Measurements from ENCODE around the gene TMIGD3.

DNA sequence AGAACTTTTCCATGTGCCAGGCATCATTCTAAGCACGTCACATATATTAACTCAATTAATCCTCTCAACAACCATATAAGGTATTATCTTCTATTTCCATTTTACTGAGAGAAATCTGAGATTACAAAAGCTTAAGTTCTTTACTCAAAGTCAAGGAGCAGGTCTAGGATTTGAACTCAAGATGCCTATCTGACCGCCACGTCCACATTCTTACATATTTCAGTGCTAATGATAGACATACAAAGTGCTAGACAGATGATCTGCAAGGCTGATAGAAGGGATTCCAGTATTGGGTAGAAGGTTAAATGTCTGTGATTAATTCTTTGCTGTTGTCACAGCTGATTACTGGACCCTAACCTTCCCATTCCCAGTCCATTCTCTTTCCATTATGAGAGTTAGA lies 49.7 kb downstream of the TMIGD3 start:
- TF ChIP-seq, protein P1, sequence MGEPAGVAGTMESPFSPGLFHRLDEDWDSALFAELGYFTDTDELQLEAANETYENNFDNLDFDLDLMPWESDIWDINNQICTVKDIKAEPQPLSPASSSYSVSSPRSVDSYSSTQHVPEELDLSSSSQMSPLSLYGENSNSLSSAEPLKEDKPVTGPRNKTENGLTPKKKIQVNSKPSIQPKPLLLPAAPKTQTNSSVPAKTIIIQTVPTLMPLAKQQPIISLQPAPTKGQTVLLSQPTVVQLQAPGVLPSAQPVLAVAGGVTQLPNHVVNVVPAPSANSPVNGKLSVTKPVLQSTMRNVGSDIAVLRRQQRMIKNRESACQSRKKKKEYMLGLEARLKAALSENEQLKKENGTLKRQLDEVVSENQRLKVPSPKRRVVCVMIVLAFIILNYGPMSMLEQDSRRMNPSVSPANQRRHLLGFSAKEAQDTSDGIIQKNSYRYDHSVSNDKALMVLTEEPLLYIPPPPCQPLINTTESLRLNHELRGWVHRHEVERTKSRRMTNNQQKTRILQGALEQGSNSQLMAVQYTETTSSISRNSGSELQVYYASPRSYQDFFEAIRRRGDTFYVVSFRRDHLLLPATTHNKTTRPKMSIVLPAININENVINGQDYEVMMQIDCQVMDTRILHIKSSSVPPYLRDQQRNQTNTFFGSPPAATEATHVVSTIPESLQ (CRISPR knock-in tag; IDR thresholded peaks at IDR 0.05) = no peak
- TF ChIP-seq, protein P2, sequence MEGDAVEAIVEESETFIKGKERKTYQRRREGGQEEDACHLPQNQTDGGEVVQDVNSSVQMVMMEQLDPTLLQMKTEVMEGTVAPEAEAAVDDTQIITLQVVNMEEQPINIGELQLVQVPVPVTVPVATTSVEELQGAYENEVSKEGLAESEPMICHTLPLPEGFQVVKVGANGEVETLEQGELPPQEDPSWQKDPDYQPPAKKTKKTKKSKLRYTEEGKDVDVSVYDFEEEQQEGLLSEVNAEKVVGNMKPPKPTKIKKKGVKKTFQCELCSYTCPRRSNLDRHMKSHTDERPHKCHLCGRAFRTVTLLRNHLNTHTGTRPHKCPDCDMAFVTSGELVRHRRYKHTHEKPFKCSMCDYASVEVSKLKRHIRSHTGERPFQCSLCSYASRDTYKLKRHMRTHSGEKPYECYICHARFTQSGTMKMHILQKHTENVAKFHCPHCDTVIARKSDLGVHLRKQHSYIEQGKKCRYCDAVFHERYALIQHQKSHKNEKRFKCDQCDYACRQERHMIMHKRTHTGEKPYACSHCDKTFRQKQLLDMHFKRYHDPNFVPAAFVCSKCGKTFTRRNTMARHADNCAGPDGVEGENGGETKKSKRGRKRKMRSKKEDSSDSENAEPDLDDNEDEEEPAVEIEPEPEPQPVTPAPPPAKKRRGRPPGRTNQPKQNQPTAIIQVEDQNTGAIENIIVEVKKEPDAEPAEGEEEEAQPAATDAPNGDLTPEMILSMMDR (IDR thresholded peaks at IDR 0.05) = no peak
- TF ChIP-seq ZNF138 (CRISPR knock-in tag; conservative IDR thresholded peaks at IDR 0.05) (no peak), TEAD1 (CRISPR knock-in tag; IDR thresholded peaks at IDR 0.05) (no peak), ESRRA (CRISPR knock-in tag; IDR thresholded peaks at IDR 0.05; ENCODE audit: borderline replicate concordance) (no peak), ZNF232 (CRISPR knock-in tag; IDR thresholded peaks at IDR 0.05) (no peak), NR1H2 (CRISPR knock-in tag; IDR thresholded peaks at IDR 0.05) (no peak), PRRX2 (CRISPR knock-in tag; IDR thresholded peaks at IDR 0.05) (no peak), CREB1 (CRISPR knock-in tag; IDR thresholded peaks at IDR 0.05) (no peak)
- TF ChIP-seq, protein P3, sequence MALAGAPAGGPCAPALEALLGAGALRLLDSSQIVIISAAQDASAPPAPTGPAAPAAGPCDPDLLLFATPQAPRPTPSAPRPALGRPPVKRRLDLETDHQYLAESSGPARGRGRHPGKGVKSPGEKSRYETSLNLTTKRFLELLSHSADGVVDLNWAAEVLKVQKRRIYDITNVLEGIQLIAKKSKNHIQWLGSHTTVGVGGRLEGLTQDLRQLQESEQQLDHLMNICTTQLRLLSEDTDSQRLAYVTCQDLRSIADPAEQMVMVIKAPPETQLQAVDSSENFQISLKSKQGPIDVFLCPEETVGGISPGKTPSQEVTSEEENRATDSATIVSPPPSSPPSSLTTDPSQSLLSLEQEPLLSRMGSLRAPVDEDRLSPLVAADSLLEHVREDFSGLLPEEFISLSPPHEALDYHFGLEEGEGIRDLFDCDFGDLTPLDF (CRISPR knock-in tag; IDR thresholded peaks at IDR 0.05) = no peak
- TF ChIP-seq, protein P4, sequence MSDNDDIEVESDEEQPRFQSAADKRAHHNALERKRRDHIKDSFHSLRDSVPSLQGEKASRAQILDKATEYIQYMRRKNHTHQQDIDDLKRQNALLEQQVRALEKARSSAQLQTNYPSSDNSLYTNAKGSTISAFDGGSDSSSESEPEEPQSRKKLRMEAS (CRISPR knock-in tag; IDR thresholded peaks at IDR 0.05) = no peak
- TF ChIP-seq, protein P5, sequence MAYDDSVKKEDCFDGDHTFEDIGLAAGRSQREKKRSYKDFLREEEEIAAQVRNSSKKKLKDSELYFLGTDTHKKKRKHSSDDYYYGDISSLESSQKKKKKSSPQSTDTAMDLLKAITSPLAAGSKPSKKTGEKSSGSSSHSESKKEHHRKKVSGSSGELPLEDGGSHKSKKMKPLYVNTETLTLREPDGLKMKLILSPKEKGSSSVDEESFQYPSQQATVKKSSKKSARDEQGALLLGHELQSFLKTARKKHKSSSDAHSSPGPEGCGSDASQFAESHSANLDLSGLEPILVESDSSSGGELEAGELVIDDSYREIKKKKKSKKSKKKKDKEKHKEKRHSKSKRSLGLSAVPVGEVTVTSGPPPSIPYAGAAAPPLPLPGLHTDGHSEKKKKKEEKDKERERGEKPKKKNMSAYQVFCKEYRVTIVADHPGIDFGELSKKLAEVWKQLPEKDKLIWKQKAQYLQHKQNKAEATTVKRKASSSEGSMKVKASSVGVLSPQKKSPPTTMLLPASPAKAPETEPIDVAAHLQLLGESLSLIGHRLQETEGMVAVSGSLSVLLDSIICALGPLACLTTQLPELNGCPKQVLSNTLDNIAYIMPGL (CRISPR knock-in tag; IDR thresholded peaks at IDR 0.05) = no peak
